Fibroblast of the conjunctiva (primary cell): Measurements from ENCODE around the gene NCLN.
"Not testable (repeated sequence)": the region's sequence is repeated elsewhere in the genome, so short reads cannot be mapped to it uniquely, and the experiment has no call there.

Experiments
- DNase-seq: peaks from one replicate; pipeline ENCODE4 v3.0.0-alpha.2; 2010; ENCODE audit warnings: low read depth

NCLN gene

GRCh38 chr19:3198901-3199700 lies 13.4 kb downstream of the NCLN start:
- DNase-seq = no peak

GRCh38 chr19:3201072-3201700 lies 15.5 kb downstream of the NCLN start:
- DNase-seq = no peak

GRCh38 chr19:3201911-3202310 lies 16.2 kb downstream of the NCLN start:
- no peak for DNase-seq

- DNase-seq = no peak
These were observed 16.6 kb downstream of the NCLN start for GRCh38 chr19:3202346-3202745.

GRCh38 chr19:3202895-3203294 lies 17.2 kb downstream of the NCLN start:
- not testable (repeated sequence) for DNase-seq

- DNase-seq = no peak
These were observed 18.3 kb downstream of the NCLN start for GRCh38 chr19:3203805-3204645.

GRCh38 chr19:3204646-3205275 lies 19.0 kb downstream of the NCLN start:
- DNase-seq = no peak

GRCh38 chr19:3206216-3206953 lies 20.7 kb downstream of the NCLN start:
- no peak for DNase-seq

GRCh38 chr19:3207461-3208242 lies 21.9 kb downstream of the NCLN start:
- DNase-seq = no peak

- no peak for DNase-seq
These were observed 22.8 kb downstream of the NCLN start for GRCh38 chr19:3208317-3209207.

GRCh38 chr19:3210347-3211017 lies 24.8 kb downstream of the NCLN start:
- no peak for DNase-seq

GRCh38 chr19:3211191-3211590 lies 25.5 kb downstream of the NCLN start:
- no peak for DNase-seq

GRCh38 chr19:3213159-3213558 lies 27.4 kb downstream of the NCLN start:
- DNase-seq = no peak

- no peak for DNase-seq
These were observed 31.1 kb downstream of the NCLN start for GRCh38 chr19:3216874-3217273.

GRCh38 chr19:3220576-3220975 lies 34.8 kb downstream of the NCLN start:
- DNase-seq = no peak

- DNase-seq = not testable (repeated sequence)
These were observed 35.8 kb downstream of the NCLN start for GRCh38 chr19:3221576-3221975.

GRCh38 chr19:3222709-3223108 lies 37.0 kb downstream of the NCLN start:
- no peak for DNase-seq

- no peak for DNase-seq
These were observed 38.8 kb downstream of the NCLN start, which contains the start of gene CELF5 for GRCh38 chr19:3224346-3225168. CELF5 (plus strand) TSS chr19:3224661; CDS start chr19:3224740, 79 bp downstream.
